K562 (cell line): ENCODE data around the gene GCK. TPM values are rescaled to one million over a fixed set of nuclear protein-coding genes. Genes with fewer than 3 reads are reported as not detected.

ENCODE experiments used
- ATAC-seq: fragments of 200-7000 bp; cut with Tn5 transposase; 3 replicates; pipeline ENCODE4 v1.9.1; 2020; ENCODE audit warnings: moderate library complexity
- BruUV-seq: library from RNA; stranded (reverse); fragments of 400-500 nt; replicated peaks from 2 replicates; lab custom pipeline; 2021; lab: Mats Ljungman, UMichigan
- CTCF ChIA-PET: fragments of 300-600 bp; formaldehyde crosslinking; extraction: SDS; loops from one replicate; lab custom pipeline; 2021; ENCODE audit warnings: low intra/inter-chr PET ratio; lab: Yijun Ruan, JAX
- POLR2A ChIA-PET: fragments of 300-600, 350-650 bp; sonication (Branson Sonifier 250); formaldehyde crosslinking; extraction: SDS; loops from one replicate; lab custom pipeline; 2021; ENCODE audit warnings: antibody characterized with exemption, inconsistent platforms; lab: Yijun Ruan, JAX
- DNase-seq, 4 experiments: peaks; one replicate each; pipeline versions ENCODE4 v3.0.0 to v3.0.0-alpha.2; 2011 to 2018; ENCODE audit warnings: low spot score in 3 of 4, mixed read lengths in 3 of 4; ENCODE audit errors: extremely low read depth in 1 of 4
- FAIRE-seq: peaks from 2 replicates; lab custom pipeline; 2011; peaks lifted over from hg19 to GRCh38; lab: Jason Lieb, UNC
- H2AFZ ChIP-seq: 2 replicates; pipeline ENCODE4 v1.6.0; 2011; ENCODE audit warnings: low read depth, low read length, control low read depth, inconsistent platforms
- H3K27ac ChIP-seq: fragments of 200-600 bp; 3 replicates; pipeline ENCODE4 v1.8.0; 2011; ENCODE audit warnings: low read depth, mild to moderate bottlenecking, control low read depth, inconsistent platforms, low read length, moderate library complexity, mixed read lengths; ENCODE audit errors: extremely low read depth
- H3K27me3 ChIP-seq, 2 experiments: fragments of 300-600 bp in 1 of 2; 2 replicates in 1 of 2; 3 replicates in 1 of 2; pipeline versions ENCODE4 v1.6.0 to v1.8.0; 2011; ENCODE audit warnings: inconsistent platforms in 2 of 2, low read length in 2 of 2, mild to moderate bottlenecking in 1 of 2, mixed read lengths in 1 of 2, moderate library complexity in 1 of 2; ENCODE audit not compliant: control insufficient read depth in 2 of 2, insufficient read depth in 2 of 2
- H3K36me3 ChIP-seq: fragments of 300-600 bp; 3 replicates; pipeline ENCODE4 v1.8.0; 2011; ENCODE audit warnings: mild to moderate bottlenecking, low read length, inconsistent platforms; ENCODE audit not compliant: control insufficient read depth, insufficient read depth
- H3K4me1 ChIP-seq, 2 experiments: fragments of 200-600 bp in 1 of 2; replicated peaks in 1 of 2; 2 replicates in 1 of 2; 3 replicates in 1 of 2; pipeline versions ENCODE4 v1.5.1 to v1.8.0; 2011; ENCODE audit warnings: inconsistent platforms in 2 of 2, low read length in 2 of 2, mild to moderate bottlenecking in 1 of 2, mixed read lengths in 1 of 2, moderate library complexity in 1 of 2; ENCODE audit not compliant: control insufficient read depth in 2 of 2, insufficient read depth in 2 of 2
- H3K4me2 ChIP-seq: 2 replicates; pipeline ENCODE4 v1.6.1; 2011; ENCODE audit warnings: low read length, control low read depth, inconsistent platforms, mixed read lengths; ENCODE audit not compliant: insufficient read depth
- H3K4me3 ChIP-seq: fragments of 200-600 bp; sonication (generic), shearing (Covaris generic); 2 replicates; pipeline ENCODE4 v1.5.1; 2016; ENCODE audit warnings: control low read depth, inconsistent platforms
- H3K79me2 ChIP-seq: fragments of 200-600 bp; 3 replicates; pipeline ENCODE4 v1.8.0; 2011; ENCODE audit warnings: low read length, inconsistent platforms; ENCODE audit not compliant: control insufficient read depth, insufficient read depth
- H3K9ac ChIP-seq, 2 experiments: 2 replicates each; pipeline versions ENCODE4 v1.6.0 to v1.6.1; 2011; ENCODE audit warnings: low read depth in 2 of 2, low read length in 2 of 2, control low read depth in 1 of 2, inconsistent platforms in 1 of 2, mild to moderate bottlenecking in 1 of 2, mixed read lengths in 1 of 2; ENCODE audit not compliant: insufficient read depth in 1 of 2
- H3K9me1 ChIP-seq: one replicate; pipeline ENCODE4 v1.6.0; 2011; ENCODE audit warnings: inconsistent platforms, mild to moderate bottlenecking, low read length, moderate library complexity; ENCODE audit not compliant: control insufficient read depth, insufficient read depth
- H3K9me3 ChIP-seq: replicated peaks from 2 replicates; pipeline ENCODE4 v1.5.1; 2011; ENCODE audit warnings: low read depth, low read length, inconsistent platforms; ENCODE audit not compliant: control insufficient read depth, insufficient read depth
- H4K20me1 ChIP-seq: replicated peaks from 2 replicates; pipeline ENCODE4 v1.6.1; 2011; ENCODE audit warnings: low read length, inconsistent platforms, mixed read lengths; ENCODE audit not compliant: control insufficient read depth, insufficient read depth
- ATF3 ChIP-seq, 2 experiments: fragments of 450-650 bp in 1 of 2; sonication (generic) in 1 of 2; formaldehyde crosslinking in 1 of 2; IDR thresholded peaks in 1 of 2; conservative IDR thresholded peaks in 1 of 2; 2 replicates each; pipeline versions ENCODE4 v1.6.1 to v1.8.1; 2016 to 2023; ENCODE audit warnings: mild to moderate bottlenecking in 2 of 2, moderate library complexity in 2 of 2, inconsistent platforms in 1 of 2, missing genetic modification reagents in 1 of 2
- E2F3 ChIP-seq: fragments of 250-450 bp; sonication (Bioruptor Pico); IDR thresholded peaks from 2 replicates; pipeline ENCODE4 v1.4.0; 2020; ENCODE audit warnings: mild to moderate bottlenecking
- E4F1 ChIP-seq: fragments of 250-450 bp; sonication (Bioruptor Pico); IDR thresholded peaks from 2 replicates; pipeline ENCODE4 v1.5.0; 2021; ENCODE audit warnings: mild to moderate bottlenecking, borderline replicate concordance
- KLF16 ChIP-seq: IDR thresholded peaks from 2 replicates; pipeline ENCODE4 v1.6.1; 2016; ENCODE audit warnings: antibody characterized with exemption
- LCOR ChIP-seq: sonication (generic); formaldehyde crosslinking; IDR thresholded peaks from 2 replicates; pipeline ENCODE4 v1.8.0; 2022; ENCODE audit warnings: mild to moderate bottlenecking, missing genetic modification reagents
- MTA1 ChIP-seq: fragments of 450-650 bp; IDR thresholded peaks from 2 replicates; pipeline ENCODE4 v1.6.1; 2017; ENCODE audit warnings: borderline replicate concordance
- NELFE ChIP-seq: IDR thresholded peaks from 2 replicates; pipeline ENCODE4 v1.6.1; 2011; ENCODE audit warnings: mild to moderate bottlenecking; ENCODE audit not compliant: insufficient read depth, insufficient read length
- PBX2 ChIP-seq, 2 experiments: IDR thresholded peaks in 1 of 2; conservative IDR thresholded peaks in 1 of 2; 2 replicates each; pipeline ENCODE4 v1.6.1; 2016; ENCODE audit warnings: low read depth in 2 of 2, mild to moderate bottlenecking in 1 of 2, missing compliant biosample characterization in 1 of 2, missing genetic modification characterization in 1 of 2, moderate library complexity in 1 of 2
- SMAD4 ChIP-seq: fragments of 250-450 bp; sonication (Bioruptor Pico); conservative IDR thresholded peaks from 2 replicates; pipeline ENCODE4 v1.8.0; 2021; ENCODE audit warnings: inconsistent platforms, mild to moderate bottlenecking, moderate library complexity
- TCF3 ChIP-seq: sonication (generic); formaldehyde crosslinking; IDR thresholded peaks from 2 replicates; pipeline ENCODE4 v1.4.0; 2020; ENCODE audit warnings: mild to moderate bottlenecking, missing genetic modification reagents
- TGIF2 ChIP-seq: sonication (generic); formaldehyde crosslinking; IDR thresholded peaks from 2 replicates; pipeline ENCODE4 v1.8.1; 2022; ENCODE audit warnings: mild to moderate bottlenecking, missing genetic modification reagents, moderate library complexity
- YBX1 ChIP-seq: fragments of 450-650 bp; IDR thresholded peaks from 2 replicates; pipeline ENCODE4 v1.7.1; 2016; ENCODE audit warnings: mild to moderate bottlenecking
- ZNF121 ChIP-seq: sonication (generic); formaldehyde crosslinking; conservative IDR thresholded peaks from 2 replicates; pipeline ENCODE4 v1.8.0; 2022; ENCODE audit warnings: missing genetic modification reagents
- ZNF57 ChIP-seq: fragments of 450-650 bp; formaldehyde crosslinking; IDR thresholded peaks from 2 replicates; pipeline ENCODE4 v1.4.0; 2020; ENCODE audit warnings: mild to moderate bottlenecking, moderate library complexity
- WGBS: fragments of 100-300 bp; shearing (Covaris generic); methylation state at CpG from one replicate; pipeline ENCODE4 v1.1.6; 2016; ENCODE audit warnings: low coverage, mixed read lengths; ENCODE audit not compliant: insufficient coverage; ENCODE audit errors: missing lambda C conversion rate; 5-methylcytosine and 5-hydroxymethylcytosine counted together
- in situ Hi-C: fragments of 300-500 bp; cut with MboI; formaldehyde crosslinking; loops from 4 replicates; pipeline ENCODE4 v1.15.0; 2018; ENCODE audit warnings: inconsistent platforms, mixed read lengths
- intact Hi-C: fragments of 100-400 bp; cut with micrococcal nuclease; formaldehyde crosslinking; loops from 2 replicates; pipeline ENCODE4 v1.14.2; 2022
- polyA plus RNA-seq, 8 experiments: library from polyadenylated mRNA; depleted of rRNA in 4 of 8; stranded (reverse) in 5 of 8; unstranded in 3 of 8; fragments of >200 nt; fragmentation: Nextera tagmentation in 2 of 8; fragmentation: Illumina TruSeq in 1 of 8; extraction: Ambion mirVana in 2 of 8; extraction: Trizol in 1 of 8; gene quantifications; 2 replicates each; pipeline versions ENCODE4 v1.2.1 to v1.2.3, GENCODE V29; 2011 to 2014; ENCODE audit warnings: inconsistent platforms in 1 of 8, missing spikeins in 1 of 8
- total RNA-seq, 7 experiments: library from RNA; depleted of rRNA in 6 of 7; stranded (reverse); fragments of >200 nt in 6 of 7; fragmentation: Illumina TruSeq in 2 of 7; extraction: Trizol in 2 of 7; gene quantifications; 2 replicates each; pipeline versions ENCODE4 v1.2.1 to v1.2.3, GENCODE V29; 2011 to 2021; ENCODE audit warnings: low replicate concordance in 1 of 7

Gene GCK
- total and polyA plus RNA-seq, 9 of the 15 experiments (the other 6 are each of a cell fraction or from before 2014, with no cell fraction given) = 0.11 to 0.55 (median 0.16) TPM; not detected in 3

- Histone ChIP-seq H3K27me3 (0 out of 5 replicates have a peak, but pooled peaks cover 0 to 23% of the 10 kb centered on the region in 2 experiments), H3K4me2 (no peak overlapping the region), H3K36me3 (no peaks in the 10 kb centered on the region), H3K27ac (no peak overlapping the region), H3K79me2 (no peaks in the 10 kb centered on the region), H3K4me1 (peaks cover 0 to 5% of the 10 kb centered on the region in 2 experiments; a peak in 1 of 5 replicates), H3K4me3 (no peak overlapping the region), H2AFZ (no peak overlapping the region; the same call in 1 of the 2 replicates), H3K9ac (peak overlapping the region in 1 of 2 experiments; percentile 46; a peak in 2 of 4 replicates), H4K20me1 (no peaks in the 10 kb centered on the region), H3K9me1 (no peaks in the 10 kb centered on the region), H3K9me3 (no peaks in the 10 kb centered on the region)
- DNase-seq (no peak), ATAC-seq (no peak), FAIRE-seq (no peak)
- BruUV-seq = no TSS peak
- in situ Hi-C loops (no loop called here), intact Hi-C loops (no loop called here)
- CTCF ChIA-PET = no interaction called here
- POLR2A ChIA-PET = interaction anchor here (1.7 kb wide), 1 partner anchor 8 kb away, joined by 4 read pairs; no protein-coding TSS in a partner anchor
- WGBS = 19% methylated on average over 14 of the region's 16 CpGs
- TF ChIP-seq NELFE (no peak), YBX1 (no peak), E2F3 (no peak), ZNF121 (no peak), TGIF2 (no peak), MTA1 (no peak), ATF3 (IDR thresholded peaks at IDR 0.05) (no peak), ATF3 (CRISPR knock-in tag; conservative IDR thresholded peaks at IDR 0.05) (no peak), TCF3 (no peak), LCOR (no peak), ZNF57 (CRISPR knock-in tag) (no peak), PBX2 (CRISPR knock-in tag; IDR thresholded peaks at IDR 0.05; ENCODE audit: low read depth) (no peak), PBX2 (tag; conservative IDR thresholded peaks at IDR 0.05; ENCODE audit: low read depth) (no peak), SMAD4 (no peak), E4F1 (CRISPR knock-in tag) (no peak), KLF16 (no peak)
Measured at GRCh38 chr7:44188480-44189225, 586 bp downstream of the GCK start.
